GM18519 (cell line): ENCODE data around the gene TIPRL.
"Not testable (repeated sequence)": the region's sequence is repeated elsewhere in the genome, so short reads cannot be mapped to it uniquely, and the experiment has no call there.

Experiments used
- ATAC-seq: cut with Tn5 transposase; IDR thresholded peaks from one replicate; pipeline ENCODE4 v1.9.1; 2021; ENCODE audit warnings: mild to moderate bottlenecking, moderate library complexity; ENCODE audit not compliant: unreplicated experiment, low FRiP score

The TIPRL gene

GRCh38 chr1:168157638-168158037 lies 21.1 kb upstream of the TIPRL start:
- ATAC-seq, result no peak

GRCh38 chr1:168159251-168159650 lies 19.5 kb upstream of the TIPRL start:
- no peak for ATAC-seq

GRCh38 chr1:168159979-168160378 lies 18.8 kb upstream of the TIPRL start:
- ATAC-seq, result no peak

GRCh38 chr1:168161459-168161858 lies 17.3 kb upstream of the TIPRL start:
- no peak for ATAC-seq

- ATAC-seq, result no peak
Observed at GRCh38 chr1:168163670-168164069, 15.1 kb upstream of the TIPRL start.

- ATAC-seq, result no peak
Observed at GRCh38 chr1:168164771-168165170, 14.0 kb upstream of the TIPRL start.

GRCh38 chr1:168167806-168168205 lies 11.0 kb upstream of the TIPRL start:
- ATAC-seq, result no peak

GRCh38 chr1:168170564-168171508 lies 7.9 kb upstream of the TIPRL start:
- no peak for ATAC-seq

- ATAC-seq, result no peak
Observed at GRCh38 chr1:168172250-168172915, 6.4 kb upstream of the TIPRL start.

- ATAC-seq, result no peak
Observed at GRCh38 chr1:168178227-168178637, 530 bp upstream of the TIPRL start.

GRCh38 chr1:168179438-168180147 lies 831 bp downstream of the TIPRL start:
- no peak for ATAC-seq

GRCh38 chr1:168180148-168180524 lies 1.4 kb downstream of the TIPRL start:
- no peak for ATAC-seq

- ATAC-seq, result not testable (repeated sequence)
Observed at GRCh38 chr1:168181063-168181720, 2.4 kb downstream of the TIPRL start.

GRCh38 chr1:168187177-168187576 lies 8.4 kb downstream of the TIPRL start:
- no peak for ATAC-seq

GRCh38 chr1:168190403-168190802 lies 11.6 kb downstream of the TIPRL start:
- no peak for ATAC-seq

- no peak for ATAC-seq
Observed at GRCh38 chr1:168195199-168196135, 16.7 kb downstream of the TIPRL start.

GRCh38 chr1:168199056-168199455 lies 20.3 kb downstream of the TIPRL start:
- no peak for ATAC-seq

GRCh38 chr1:168202941-168203654 lies 24.3 kb downstream of the TIPRL start:
- no peak for ATAC-seq

GRCh38 chr1:168206111-168206510 lies 27.3 kb downstream of the TIPRL start:
- no peak for ATAC-seq
